Neural progenitor cell (in vitro differentiated cells): ENCODE results near the gene MEIS1.

Experiments
- EZH2 ChIP-seq: fragments of 200-600 bp; sonication (generic); IDR thresholded peaks from 2 replicates; pipeline ENCODE4 v1.6.1; 2017; ENCODE audit warnings: antibody characterized with exemption, mild to moderate bottlenecking, moderate library complexity
- TF ChIP-seq, protein P1 (sequence below): fragments of 200-600 bp; sonication (generic); IDR thresholded peaks from 2 replicates; pipeline ENCODE4 v1.5.1; 2017; ENCODE audit warnings: antibody characterized with exemption, mild to moderate bottlenecking

DNA sequence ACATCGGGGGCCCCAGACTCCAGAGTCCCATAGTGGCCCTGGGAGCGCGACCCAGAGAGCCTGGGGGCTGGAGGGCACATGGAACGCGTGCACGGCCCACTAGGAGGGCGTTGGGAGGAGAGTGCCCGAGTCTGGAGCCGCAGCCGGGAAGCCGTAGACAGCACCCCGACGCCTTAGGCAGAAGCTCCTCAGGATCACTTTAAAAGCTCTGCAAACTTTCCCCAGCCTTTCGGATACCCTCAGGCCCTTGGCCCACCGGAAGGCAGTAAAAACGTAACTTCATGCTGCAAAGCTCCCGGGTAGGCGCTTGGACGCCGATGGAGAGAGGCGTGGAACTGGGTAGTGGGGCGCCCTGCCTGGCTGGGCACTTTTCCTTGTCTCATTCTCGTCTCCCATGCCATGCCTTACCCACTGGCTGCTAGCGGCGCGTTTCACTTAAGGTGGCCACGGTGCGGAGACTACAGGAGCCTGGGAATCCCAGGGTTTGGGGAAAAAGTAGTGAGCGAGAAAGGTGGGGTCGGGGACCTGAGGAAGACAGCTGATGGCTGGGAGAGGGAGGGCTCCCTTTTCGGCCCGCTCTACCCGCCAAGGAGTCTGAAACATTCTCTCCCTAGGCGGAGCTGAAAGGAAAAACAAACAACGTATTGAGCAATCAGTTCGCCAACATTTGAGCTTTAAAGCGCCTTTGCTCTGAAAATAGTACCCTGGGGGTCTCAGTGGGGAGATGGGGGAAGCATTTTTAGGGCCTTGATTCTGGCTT lies 141.8 kb downstream of the MEIS1 start:
- TF ChIP-seq, protein P1, sequence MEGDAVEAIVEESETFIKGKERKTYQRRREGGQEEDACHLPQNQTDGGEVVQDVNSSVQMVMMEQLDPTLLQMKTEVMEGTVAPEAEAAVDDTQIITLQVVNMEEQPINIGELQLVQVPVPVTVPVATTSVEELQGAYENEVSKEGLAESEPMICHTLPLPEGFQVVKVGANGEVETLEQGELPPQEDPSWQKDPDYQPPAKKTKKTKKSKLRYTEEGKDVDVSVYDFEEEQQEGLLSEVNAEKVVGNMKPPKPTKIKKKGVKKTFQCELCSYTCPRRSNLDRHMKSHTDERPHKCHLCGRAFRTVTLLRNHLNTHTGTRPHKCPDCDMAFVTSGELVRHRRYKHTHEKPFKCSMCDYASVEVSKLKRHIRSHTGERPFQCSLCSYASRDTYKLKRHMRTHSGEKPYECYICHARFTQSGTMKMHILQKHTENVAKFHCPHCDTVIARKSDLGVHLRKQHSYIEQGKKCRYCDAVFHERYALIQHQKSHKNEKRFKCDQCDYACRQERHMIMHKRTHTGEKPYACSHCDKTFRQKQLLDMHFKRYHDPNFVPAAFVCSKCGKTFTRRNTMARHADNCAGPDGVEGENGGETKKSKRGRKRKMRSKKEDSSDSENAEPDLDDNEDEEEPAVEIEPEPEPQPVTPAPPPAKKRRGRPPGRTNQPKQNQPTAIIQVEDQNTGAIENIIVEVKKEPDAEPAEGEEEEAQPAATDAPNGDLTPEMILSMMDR: no peak
- no peak for TF ChIP-seq EZH2
